BJ (cell line): ENCODE measurements around the gene ABO. TPM values are rescaled to one million over a fixed set of nuclear protein-coding genes. Genes with fewer than 3 reads are reported as not detected.

ENCODE experiments used
- CTCF ChIA-PET: fragments of 350-600 bp; formaldehyde crosslinking; extraction: SDS; loops from one replicate; lab custom pipeline; 2021; ENCODE audit warnings: antibody characterized with exemption, inconsistent platforms; lab: Yijun Ruan, JAX
- POLR2A ChIA-PET: fragments of 300-600 bp; sonication (Branson Sonifier 250); formaldehyde crosslinking; extraction: SDS; loops from one replicate; lab custom pipeline; 2021; ENCODE audit warnings: antibody characterized with exemption; lab: Charles Lee
- DNase-seq: peaks from one replicate; pipeline ENCODE4 v3.0.0-alpha.2; 2011; ENCODE audit warnings: low read depth
- H3K27me3 ChIP-seq: 2 replicates; pipeline ENCODE4 v1.6.0; 2011; ENCODE audit warnings: low read length; ENCODE audit not compliant: control insufficient read depth, insufficient read depth
- H3K36me3 ChIP-seq: 2 replicates; pipeline ENCODE4 v1.5.1; 2011; ENCODE audit warnings: low read length; ENCODE audit not compliant: control insufficient read depth, insufficient read depth
- H3K4me3 ChIP-seq: 2 replicates; pipeline ENCODE4 v1.5.1; 2011; ENCODE audit warnings: low read depth, mild to moderate bottlenecking, control low read depth, low read length
- CTCF ChIP-seq: IDR thresholded peaks from 2 replicates; pipeline ENCODE4 v1.5.1; 2011; ENCODE audit warnings: low read depth, mild to moderate bottlenecking, control low read depth, inconsistent platforms, low read length, moderate library complexity; ENCODE audit not compliant: insufficient read depth
- polyA minus RNA-seq: library from RNA; depleted of rRNA, polyadenylated mRNA; stranded (reverse); fragments of >200 nt; gene quantifications from 2 replicates; pipeline ENCODE4 v1.2.3, GENCODE V29; 2011; rRNA and poly(A)+ RNA removed
- polyA plus RNA-seq: library from polyadenylated mRNA; depleted of rRNA; stranded (reverse); fragments of >200 nt; gene quantifications from 2 replicates; pipeline ENCODE4 v1.2.3, GENCODE V29; 2011; rRNA removed

ABO gene
- polyA plus RNA-seq (not detected in 2 replicates), polyA minus RNA-seq (not detected in 2 replicates)

GRCh38 chr9:133275105-133276000 lies at the start of gene ABO:
ABO (minus strand) TSS chr9:133275201.
- Histone ChIP-seq H3K36me3 (no peaks in the 10 kb centered on the region), H3K4me3 (no peak within 1 kb of the TSS), H3K27me3 (peaks cover 24% of the 10 kb centered on the region)
- CTCF ChIA-PET: no interaction called here
- TF ChIP-seq CTCF: no peak
- POLR2A ChIA-PET: no interaction called here
- DNase-seq: no peak

- no peak for TF ChIP-seq CTCF
- no peak for DNase-seq
- ChIA-PET CTCF (no interaction called here), POLR2A (no interaction called here)
- Histone ChIP-seq H3K4me3 (no peak overlapping the region), H3K27me3 (no peaks in the 10 kb centered on the region), H3K36me3 (no peaks in the 10 kb centered on the region)
Measured at GRCh38 chr9:133323991-133324703, 49.1 kb upstream of the ABO start.

- H3K4me3 ChIP-seq: no peak overlapping the region
- H3K27me3 ChIP-seq: no peaks in the 10 kb centered on the region
- ChIA-PET POLR2A (no interaction called here), CTCF (no interaction called here)
- no peak for DNase-seq
- no peaks in the 10 kb centered on the region for H3K36me3 ChIP-seq
- no peak for TF ChIP-seq CTCF
Measured at GRCh38 chr9:133323211-133323610, 48.2 kb upstream of the ABO start.

- POLR2A ChIA-PET: no interaction called here
- CTCF ChIA-PET: no interaction called here
Measured at GRCh38 chr9:133322701-133323100, 47.7 kb upstream of the ABO start.

More at GRCh38 chr9:133322701-133323100, 47.7 kb upstream of the ABO start:
- Histone ChIP-seq H3K36me3 (no peaks in the 10 kb centered on the region), H3K27me3 (no peaks in the 10 kb centered on the region), H3K4me3 (no peak overlapping the region)
- no peak for DNase-seq
- TF ChIP-seq CTCF: no peak
